DMS 273 treated with DMSO at 0.1 percent for 48 hours (cell line): ENCODE results near the gene UMAD1.
"Not testable (repeated sequence)": the region's sequence is repeated elsewhere in the genome, so short reads cannot be mapped to it uniquely, and the experiment has no call there.

Experiments used
- DNase-seq: peaks from one replicate; lab custom pipeline; 2025; lab: John Stamatoyannopoulos, UW

The UMAD1 gene

GRCh38 chr7:7798510-7798909 is 158.0 kb downstream of the UMAD1 start:
- DNase-seq = peak; percentile 55

- peak; percentile 22 for DNase-seq
Observed at GRCh38 chr7:7799138-7799537, 158.6 kb downstream of the UMAD1 start.

GRCh38 chr7:7802531-7802930 is 162.0 kb downstream of the UMAD1 start:
- DNase-seq = no peak

- DNase-seq = peak; percentile 96
Observed at GRCh38 chr7:7803715-7804178, 163.2 kb downstream of the UMAD1 start.

GRCh38 chr7:7804822-7805221 is 164.3 kb downstream of the UMAD1 start:
- DNase-seq = not testable (repeated sequence)

- DNase-seq = peak; percentile 39
Observed at GRCh38 chr7:7805511-7806153, 165.1 kb downstream of the UMAD1 start.

- DNase-seq = peak; percentile 62
Observed at GRCh38 chr7:7808156-7808555, 167.6 kb downstream of the UMAD1 start.

GRCh38 chr7:7808626-7809025 is 168.1 kb downstream of the UMAD1 start:
- peak; percentile 74 for DNase-seq

- no peak for DNase-seq
Observed at GRCh38 chr7:7810380-7810779, 169.8 kb downstream of the UMAD1 start.

GRCh38 chr7:7810826-7811225 is 170.3 kb downstream of the UMAD1 start:
- peak; percentile 50 for DNase-seq

GRCh38 chr7:7812112-7812511 is 171.6 kb downstream of the UMAD1 start:
- peak; percentile 96 for DNase-seq

- no peak for DNase-seq
Observed at GRCh38 chr7:7815395-7815794, 174.8 kb downstream of the UMAD1 start.

GRCh38 chr7:7816084-7816483 is 175.5 kb downstream of the UMAD1 start:
- no peak for DNase-seq

- no peak for DNase-seq
Observed at GRCh38 chr7:7816816-7817536, 176.4 kb downstream of the UMAD1 start.

- DNase-seq = no peak
Observed at GRCh38 chr7:7817748-7818147, 177.2 kb downstream of the UMAD1 start.

- DNase-seq = not testable (repeated sequence)
Observed at GRCh38 chr7:7818179-7818578, 177.6 kb downstream of the UMAD1 start.

- no peak for DNase-seq
Observed at GRCh38 chr7:7819442-7820247, 179.1 kb downstream of the UMAD1 start.

- no peak for DNase-seq
Observed at GRCh38 chr7:7820409-7820808, 179.9 kb downstream of the UMAD1 start.

GRCh38 chr7:7820939-7821338 is 180.4 kb downstream of the UMAD1 start:
- no peak for DNase-seq

- no peak for DNase-seq
Observed at GRCh38 chr7:7821517-7821916, 181.0 kb downstream of the UMAD1 start.

GRCh38 chr7:7825294-7825693 is 184.7 kb downstream of the UMAD1 start:
- DNase-seq = not testable (repeated sequence)

GRCh38 chr7:7829667-7830066 is 189.1 kb downstream of the UMAD1 start:
- DNase-seq = no peak
